Epithelial cell of esophagus (primary cell): ENCODE results near the gene RASGRF2.
"Not testable (repeated sequence)": the region's sequence is repeated elsewhere in the genome, so short reads cannot be mapped to it uniquely, and the experiment has no call there.

Experiments used
- DNase-seq: peaks from one replicate; pipeline ENCODE4 v3.0.0; 2010; ENCODE audit warnings: low read depth
- H3K4me3 ChIP-seq: 2 replicates; pipeline ENCODE4 v1.5.1; 2011; ENCODE audit warnings: mild to moderate bottlenecking, low read length, control low read depth
- CTCF ChIP-seq: IDR thresholded peaks from 2 replicates; pipeline ENCODE4 v1.5.1; 2011; ENCODE audit warnings: low read depth, mild to moderate bottlenecking, low read length, control low read depth, inconsistent platforms; ENCODE audit not compliant: insufficient read depth; ENCODE audit errors: missing control alignments

RASGRF2 gene

GRCh38 chr5:81027481-81028058, 67.4 kb downstream of the RASGRF2 start:
- no peak for DNase-seq
- no peak overlapping the region for H3K4me3 ChIP-seq
- TF ChIP-seq CTCF, result no peak

GRCh38 chr5:81028888-81029287, 68.7 kb downstream of the RASGRF2 start:
- DNase-seq, H3K4me3 ChIP-seq: not testable (repeated sequence)

GRCh38 chr5:81029736-81030135, 69.6 kb downstream of the RASGRF2 start:
- H3K4me3 ChIP-seq, DNase-seq: not testable (repeated sequence)

- not testable (repeated sequence) for DNase-seq, H3K4me3 ChIP-seq
Measured at GRCh38 chr5:81030236-81031034, 70.3 kb downstream of the RASGRF2 start.

GRCh38 chr5:81035522-81035921, 75.4 kb downstream of the RASGRF2 start:
- no peak overlapping the region for H3K4me3 ChIP-seq
- DNase-seq, result no peak
- TF ChIP-seq CTCF, result no peak

- DNase-seq, result no peak
- TF ChIP-seq CTCF, result no peak
- no peak overlapping the region for H3K4me3 ChIP-seq
Measured at GRCh38 chr5:81038495-81038894, 78.3 kb downstream of the RASGRF2 start.

GRCh38 chr5:81044868-81045267, 84.7 kb downstream of the RASGRF2 start:
- no peak overlapping the region for H3K4me3 ChIP-seq
- DNase-seq, result no peak
- no peak for TF ChIP-seq CTCF

GRCh38 chr5:81045389-81045807, 85.2 kb downstream of the RASGRF2 start:
- TF ChIP-seq CTCF, result no peak
- DNase-seq, result no peak
- no peak overlapping the region for H3K4me3 ChIP-seq
